EH (cell line): Measurements from ENCODE around the gene MAU2.
"Not testable (repeated sequence)": the region's sequence is repeated elsewhere in the genome, so short reads cannot be mapped to it uniquely, and the experiment has no call there.

Source experiments
- DNase-seq: peaks from one replicate; pipeline ENCODE4 v3.0.0-alpha.2; 2015; ENCODE audit warnings: low read depth

The MAU2 gene

GRCh38 chr19:19382118-19382517 lies 61.5 kb downstream of the MAU2 start:
- no peak for DNase-seq

- no peak for DNase-seq
Observed at GRCh38 chr19:19384486-19384885, 63.9 kb downstream of the MAU2 start.

GRCh38 chr19:19385131-19385895 lies 64.7 kb downstream of the MAU2 start:
- peak; percentile 100 for DNase-seq

GRCh38 chr19:19385896-19386869 lies 65.6 kb downstream of the MAU2 start:
- no peak for DNase-seq

- DNase-seq, result no peak
Observed at GRCh38 chr19:19387108-19387507, 66.5 kb downstream of the MAU2 start.

GRCh38 chr19:19388568-19389555 lies 68.2 kb downstream of the MAU2 start:
- no peak for DNase-seq

GRCh38 chr19:19389683-19390082 lies 69.1 kb downstream of the MAU2 start:
- DNase-seq, result not testable (repeated sequence)

- not testable (repeated sequence) for DNase-seq
Observed at GRCh38 chr19:19394333-19394732, 73.7 kb downstream of the MAU2 start.

- peak; percentile 58 for DNase-seq
Observed at GRCh38 chr19:19399733-19400433, 79.3 kb downstream of the MAU2 start.

- DNase-seq, result peak; percentile 51
Observed at GRCh38 chr19:19402656-19403372, 82.2 kb downstream of the MAU2 start.

GRCh38 chr19:19403373-19403901 lies 82.8 kb downstream of the MAU2 start:
- DNase-seq, result peak; percentile 70

GRCh38 chr19:19404879-19405860 lies 84.5 kb downstream of the MAU2 start, which contains the start of gene GATAD2A:
Gene GATAD2A (plus strand): TSS chr19:19405675. CDS start chr19:19465346, 59,671 bp downstream.
- DNase-seq, result peak; percentile 93

GRCh38 chr19:19405971-19406877 lies 85.6 kb downstream of the MAU2 start:
- peak; percentile 54 for DNase-seq

- DNase-seq, result peak; percentile 74
Observed at GRCh38 chr19:19406878-19407632, 86.4 kb downstream of the MAU2 start.

GRCh38 chr19:19407633-19407930 lies 87.0 kb downstream of the MAU2 start:
- no peak for DNase-seq
